Ovary (tissue), 3 donors: Measurements from ENCODE around the gene SLC1A2.

Experiments
- CTCF ChIP-seq, 3 donors: fragments of 450-650 bp in 2 of 3; fragments of 200-600 bp in 1 of 3; IDR thresholded peaks; one replicate each; pipeline versions ENCODE4 v1.5.1 to v1.8.0; 2016 to 2022; ENCODE audit warnings: antibody characterized with exemption in 3 of 3, mild to moderate bottlenecking in 1 of 3
- POLR2A ChIP-seq: fragments of 450-650 bp; IDR thresholded peaks from one replicate; pipeline ENCODE4 v1.6.1; 2017; ENCODE audit warnings: antibody characterized with exemption, mild to moderate bottlenecking, moderate library complexity
- donor health status: DM: no; HTN: no; CAD: no.

- TF ChIP-seq CTCF (IDR thresholded peaks at IDR 0.05) (no peak), POLR2A (no peak)
Observed at GRCh38 chr11:35257281-35257680, 162.1 kb downstream of the SLC1A2 start.
